GM19023 (cell line): Measurements from ENCODE around the gene HOXD10.

Experiments
- ATAC-seq: cut with Tn5 transposase; IDR thresholded peaks from one replicate; pipeline ENCODE4 v1.9.1; 2021; ENCODE audit warnings: mild to moderate bottlenecking, moderate library complexity; ENCODE audit not compliant: unreplicated experiment

The HOXD10 gene

DNA sequence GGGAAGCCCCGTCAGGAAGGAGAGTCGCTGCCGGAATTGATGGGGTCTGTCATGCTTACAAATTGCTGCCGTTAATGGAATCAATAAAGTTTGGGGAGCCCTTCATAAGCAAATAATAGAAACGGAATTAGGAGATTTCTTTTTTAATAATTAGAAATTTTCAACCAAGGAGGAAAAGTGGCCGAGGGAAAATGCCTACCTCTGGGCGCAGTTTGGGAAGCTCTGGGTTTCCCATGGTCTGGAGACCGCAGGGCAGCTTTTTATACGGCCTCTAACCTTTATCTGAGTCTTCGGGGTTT lies 34.1 kb upstream of the HOXD10 start:
- no peak for ATAC-seq

DNA sequence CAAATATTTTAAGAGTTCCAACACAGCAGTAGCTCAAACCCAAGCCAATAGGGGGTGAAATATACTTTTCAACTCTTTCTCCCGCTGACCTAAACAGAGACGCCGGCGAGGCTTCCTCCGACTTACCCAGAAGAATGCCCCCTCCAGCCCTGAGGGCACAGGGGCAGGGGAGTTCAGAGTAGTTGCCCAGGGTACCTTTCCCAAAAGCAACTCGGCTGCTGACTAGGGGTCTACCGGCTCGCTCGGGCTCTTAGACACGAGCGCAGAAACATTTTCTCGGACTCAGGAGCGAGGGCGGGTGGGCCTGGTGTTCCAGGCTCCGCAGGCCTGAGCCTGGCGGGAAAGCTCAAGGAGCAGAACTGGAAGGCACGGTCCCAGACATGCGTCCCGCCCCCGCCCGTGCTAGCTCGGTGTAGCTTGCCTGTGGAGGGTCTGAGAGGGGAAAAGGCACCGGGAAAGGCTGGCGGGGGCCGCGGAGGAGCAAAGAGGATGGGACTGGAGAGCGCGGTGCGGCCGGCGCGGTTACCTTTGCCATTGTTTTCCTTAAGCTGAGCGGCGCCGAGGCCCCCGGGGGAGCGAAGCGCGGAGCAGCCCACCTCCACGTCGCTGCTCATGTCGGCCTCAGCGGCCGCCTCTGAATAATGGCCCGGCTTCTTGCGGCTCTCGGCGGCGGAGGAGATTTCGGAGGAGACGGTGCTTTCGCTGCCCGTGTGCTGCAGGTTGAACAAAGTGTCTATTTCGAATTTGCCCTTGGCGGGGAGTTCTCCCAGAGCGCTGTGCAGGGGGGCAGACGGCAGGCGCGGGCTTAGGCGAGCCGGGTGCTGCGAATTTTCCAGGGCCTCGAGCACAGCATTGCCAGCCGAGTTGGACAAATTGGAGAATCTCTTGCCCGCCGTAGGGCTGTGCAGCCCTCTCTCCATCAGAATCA lies 33.5 kb upstream of the HOXD10 start:
- ATAC-seq, result no peak

DNA sequence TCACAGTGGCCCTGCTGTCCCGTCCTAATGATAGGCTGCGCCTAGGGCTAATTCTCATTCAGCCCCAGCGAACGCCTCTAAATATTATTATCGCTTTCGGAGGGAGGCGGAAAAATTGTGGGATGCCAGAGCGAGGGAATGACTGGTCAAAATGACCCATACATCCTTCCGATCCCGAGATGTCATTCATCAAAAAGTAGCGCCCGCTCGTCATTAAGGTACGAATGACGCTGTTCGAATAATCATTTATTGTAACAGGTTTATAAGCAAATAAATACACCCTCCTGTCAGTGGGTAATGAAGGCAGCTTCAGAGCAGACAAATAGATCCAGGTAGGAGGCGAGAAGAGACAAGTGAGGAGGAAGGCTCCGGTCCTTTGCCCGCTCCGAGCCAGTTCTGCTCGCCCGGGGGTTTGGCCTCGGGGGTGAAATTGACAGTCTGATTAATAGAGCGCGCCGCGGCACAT lies 32.7 kb upstream of the HOXD10 start, which contains the start of gene EVX2:
Gene EVX2, minus strand, starts transcription at position 167 of the 466 bp plus-strand sequence. CDS start 186 bp downstream, outside the sequence.
- no peak for ATAC-seq

DNA sequence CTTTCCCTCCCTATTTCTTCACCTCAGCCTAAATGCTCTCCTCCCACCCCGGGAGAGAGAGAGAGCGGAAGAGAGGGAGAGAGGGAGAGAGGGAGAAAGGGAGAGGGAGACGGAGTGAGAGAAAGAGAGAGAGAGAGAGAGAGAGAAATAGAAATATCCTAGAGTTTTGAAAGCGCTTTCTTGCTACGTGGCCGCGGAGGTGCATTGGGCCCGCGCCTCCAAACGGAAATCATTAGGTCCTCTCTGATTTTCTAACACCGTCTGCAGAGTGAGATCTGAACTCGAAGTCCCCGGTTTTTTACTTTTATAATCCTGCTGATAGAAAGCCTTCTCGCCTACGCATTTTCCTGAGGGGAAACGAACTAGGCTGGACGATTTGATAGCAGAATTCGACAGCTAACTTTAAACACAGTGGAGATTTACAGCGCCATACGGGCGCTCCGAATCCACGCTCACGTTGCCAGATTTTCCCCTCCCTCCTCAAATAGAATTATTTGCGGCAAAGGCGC lies 31.9 kb upstream of the HOXD10 start:
- ATAC-seq, result no peak

GRCh38 chr2:176085120-176085788 lies 31.3 kb upstream of the HOXD10 start:
- no peak for ATAC-seq

- no peak for ATAC-seq
Measured at GRCh38 chr2:176085861-176086771, 30.5 kb upstream of the HOXD10 start.

DNA sequence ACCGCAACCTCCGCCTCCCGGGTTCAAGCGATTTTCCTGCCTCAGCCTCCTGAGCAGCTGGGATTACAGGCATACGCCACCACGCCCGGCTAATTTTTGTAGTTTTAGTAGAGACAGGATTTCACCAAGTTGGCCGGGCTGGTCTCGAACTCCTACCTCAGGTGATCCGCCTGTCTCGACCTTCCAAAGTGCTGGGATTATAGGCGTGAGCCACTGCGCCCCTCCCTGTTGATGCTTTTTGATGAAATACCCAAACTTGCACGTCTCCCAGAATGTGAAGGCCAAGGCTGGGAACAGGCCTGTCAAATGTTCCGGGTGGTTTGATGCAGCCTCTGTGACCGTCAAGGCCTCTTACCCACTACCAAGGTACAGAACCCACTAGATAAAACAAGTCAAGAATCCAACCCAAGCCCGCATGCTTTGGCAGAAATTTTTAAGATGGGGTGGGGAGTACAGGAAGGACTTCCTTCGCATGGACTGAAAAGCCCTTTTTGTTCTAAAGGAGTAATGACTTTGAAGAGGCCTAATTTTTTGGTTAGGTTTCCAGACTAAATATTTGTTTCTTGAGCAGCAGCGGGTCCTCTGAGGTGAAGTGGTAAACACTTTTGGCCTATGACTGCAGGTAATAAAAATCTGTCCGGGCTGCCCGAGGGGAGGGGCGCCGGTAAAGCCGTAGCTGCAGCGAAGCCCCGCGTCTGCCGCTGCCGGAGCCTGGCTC lies 29.1 kb upstream of the HOXD10 start:
- ATAC-seq, result no peak

DNA sequence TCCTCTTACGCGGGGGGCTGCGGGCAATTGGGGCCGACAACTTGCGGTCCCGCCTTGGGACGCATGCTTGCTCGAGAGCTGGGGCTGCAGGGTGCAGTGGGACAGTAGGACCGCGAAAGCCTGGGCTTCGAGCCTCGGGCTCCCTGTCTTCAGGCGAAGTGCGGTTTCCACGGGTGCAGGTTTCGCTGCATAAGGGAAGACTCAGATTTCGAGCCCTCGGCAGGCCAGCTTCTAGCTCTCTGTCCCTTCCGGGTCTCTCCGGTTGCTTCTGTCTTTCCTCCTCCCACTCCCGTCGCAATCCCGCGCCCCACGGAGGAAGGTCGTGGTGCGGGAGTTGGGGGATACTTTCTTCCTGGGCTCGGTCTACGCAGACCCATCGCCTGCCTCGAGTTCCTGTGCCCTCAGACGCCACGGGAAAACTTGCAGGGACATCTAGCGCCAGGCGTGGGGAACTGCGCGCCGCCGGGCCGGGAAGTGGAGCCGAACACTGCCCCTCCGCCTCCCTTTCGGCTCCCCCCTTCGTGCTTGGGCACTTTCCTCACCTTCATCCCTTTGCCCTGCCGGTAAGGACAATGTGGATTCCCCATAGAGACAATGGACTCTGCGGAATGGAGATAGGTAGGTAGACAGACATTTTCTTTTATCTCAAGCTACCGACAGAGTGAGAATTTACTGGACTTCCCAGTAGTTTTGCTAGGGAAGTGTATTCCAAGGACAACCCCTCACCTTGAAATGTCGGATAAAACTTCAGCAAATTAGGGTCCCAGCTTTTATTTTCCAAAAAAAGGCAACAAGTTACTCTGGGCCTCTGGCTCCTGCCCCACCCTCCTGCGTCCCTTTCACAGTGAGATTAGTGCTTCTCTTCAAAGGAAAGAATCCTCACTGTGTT lies 28.3 kb upstream of the HOXD10 start:
- ATAC-seq, result peak; percentile 76

DNA sequence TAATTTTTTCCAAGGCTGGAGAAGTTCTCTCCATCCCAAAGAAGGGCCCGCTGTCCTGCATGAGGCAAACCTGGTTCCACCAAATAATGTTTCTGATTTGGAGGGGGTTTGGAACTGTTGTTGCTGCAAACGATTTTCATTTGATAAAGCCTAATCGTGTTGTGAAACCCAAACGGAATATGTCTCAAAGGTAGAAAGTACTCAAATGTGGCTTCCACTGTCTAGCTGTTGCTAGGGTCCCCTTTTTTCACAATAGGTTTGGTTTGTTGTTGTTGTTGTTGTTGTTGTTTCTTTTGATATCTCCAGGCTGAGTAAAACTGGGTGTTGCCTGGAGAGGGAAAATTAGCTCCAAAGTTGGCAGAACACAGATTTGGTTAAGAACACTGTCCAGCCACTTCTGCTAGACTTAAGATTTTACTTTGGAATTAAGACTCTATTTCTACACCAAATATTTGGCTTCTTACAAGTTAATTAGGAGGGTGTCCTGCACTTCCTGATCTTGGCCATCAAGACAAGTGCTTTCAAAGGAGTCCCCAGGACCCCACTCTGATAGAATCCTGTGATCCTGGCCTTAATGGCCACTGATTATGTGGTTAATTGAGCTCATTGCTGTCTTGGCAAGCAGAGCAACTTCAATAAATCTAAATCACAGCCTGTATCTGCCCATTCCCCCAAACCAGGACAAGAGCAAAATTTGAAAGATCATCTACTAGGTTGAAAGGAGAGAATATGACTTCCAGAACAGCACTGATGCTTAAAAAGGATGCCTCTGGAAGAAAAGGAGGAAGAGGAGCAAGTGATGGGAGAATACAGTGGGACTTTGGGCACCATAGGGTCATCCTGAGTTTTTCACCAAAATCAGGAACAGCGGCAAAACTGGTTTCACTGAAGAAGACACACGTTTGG lies 27.4 kb upstream of the HOXD10 start:
- no peak for ATAC-seq

GRCh38 chr2:176089843-176090395 lies 26.7 kb upstream of the HOXD10 start:
- ATAC-seq, result no peak

DNA sequence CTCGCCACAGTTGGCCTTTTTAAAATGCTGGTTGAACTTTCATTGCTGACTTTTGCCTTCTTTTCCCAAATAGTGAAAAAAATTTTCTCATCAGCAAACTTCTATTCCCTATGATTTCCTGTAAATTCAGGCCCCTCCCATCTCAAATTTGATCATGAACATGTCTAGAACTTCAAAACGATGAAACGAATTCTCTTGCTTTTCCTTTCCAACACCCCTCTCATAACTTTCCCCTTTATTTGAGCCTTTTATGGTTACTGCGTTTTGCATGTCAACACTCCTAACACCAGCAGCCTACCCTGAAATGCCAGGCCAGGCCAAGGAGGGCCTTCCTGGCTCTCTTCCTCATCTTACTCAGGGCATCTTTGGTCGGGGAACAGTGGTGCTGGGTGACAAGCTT lies 25.7 kb upstream of the HOXD10 start:
- ATAC-seq, result no peak

DNA sequence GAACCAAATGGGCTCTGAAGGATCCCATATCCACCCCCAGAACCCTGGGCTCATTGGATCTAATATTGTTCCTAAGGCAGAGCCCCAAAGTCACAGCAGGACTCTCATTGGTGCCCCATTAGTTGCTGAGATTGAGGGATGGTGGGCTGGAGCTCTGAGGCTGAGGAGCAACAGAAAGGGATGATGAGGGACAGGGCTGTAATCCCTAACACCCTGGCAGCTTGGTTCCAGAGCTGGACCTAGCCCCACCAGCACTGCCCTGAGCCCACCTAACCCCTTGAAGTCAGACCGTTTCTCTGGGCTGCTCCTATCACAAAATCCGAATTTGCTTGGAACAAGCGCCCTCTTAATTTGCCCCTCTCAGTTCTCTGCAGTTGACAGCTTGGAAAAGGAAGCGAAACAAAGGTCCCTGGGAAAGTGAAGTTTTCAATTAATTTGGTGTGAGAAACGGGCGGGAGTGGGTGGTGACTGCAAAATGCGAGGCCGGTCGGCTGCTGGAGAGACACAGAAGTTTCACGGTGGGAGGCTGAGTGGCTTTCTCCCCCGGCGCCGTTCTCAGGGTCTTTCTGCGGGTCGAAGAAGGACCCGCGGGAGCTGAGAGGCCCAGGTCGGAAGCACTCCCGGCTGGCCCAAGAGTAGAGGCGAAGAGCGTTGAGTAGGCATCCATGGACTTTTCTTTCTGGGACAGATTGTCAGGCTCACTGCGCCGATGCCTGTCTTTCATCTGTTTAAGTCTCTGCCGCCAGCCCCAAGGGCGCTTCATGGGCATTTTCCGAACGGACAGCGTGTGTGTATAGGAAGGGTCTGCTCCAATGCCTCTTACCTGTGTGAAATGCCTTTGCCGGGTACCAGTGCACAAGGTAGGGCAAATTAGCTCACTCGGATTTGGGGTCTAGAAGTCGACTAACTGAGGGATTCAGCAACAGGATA lies 25.0 kb upstream of the HOXD10 start:
- no peak for ATAC-seq

DNA sequence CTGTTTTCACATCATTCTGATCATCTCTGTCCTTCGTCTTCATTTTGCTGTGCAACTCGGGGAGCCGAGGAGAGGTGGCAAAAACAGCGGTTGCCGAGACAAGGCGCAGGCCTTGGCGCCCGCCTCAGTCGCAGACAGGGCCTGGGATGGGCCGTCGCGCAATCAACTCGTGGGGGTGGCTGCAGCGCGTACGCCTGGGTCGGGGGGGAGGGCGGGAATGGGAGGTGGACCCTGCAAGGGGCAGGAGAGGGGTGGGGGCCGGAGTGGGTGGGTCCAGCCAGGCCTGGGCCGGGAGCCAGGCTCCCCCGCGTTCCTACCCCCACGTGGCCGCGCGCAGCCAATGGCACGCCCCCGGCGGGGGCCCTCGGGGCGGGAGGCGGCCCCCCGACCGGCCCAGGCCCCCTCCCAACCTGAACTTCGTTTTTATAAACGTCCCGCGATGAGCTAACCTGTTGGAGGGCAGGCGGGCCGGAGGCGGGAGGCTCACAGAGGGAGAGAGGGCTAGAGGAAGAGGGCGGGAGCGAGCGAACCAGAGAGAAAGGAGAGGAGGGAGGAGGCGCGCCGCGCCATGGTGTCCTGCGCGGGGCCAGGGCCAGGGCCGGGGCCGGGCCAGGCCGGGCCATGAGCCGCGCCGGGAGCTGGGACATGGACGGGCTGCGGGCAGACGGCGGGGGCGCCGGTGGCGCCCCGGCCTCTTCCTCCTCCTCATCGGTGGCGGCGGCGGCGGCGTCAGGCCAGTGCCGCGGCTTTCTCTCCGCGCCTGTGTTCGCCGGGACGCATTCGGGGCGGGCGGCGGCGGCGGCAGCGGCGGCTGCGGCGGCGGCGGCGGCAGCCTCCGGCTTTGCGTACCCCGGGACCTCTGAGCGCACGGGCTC lies 24.1 kb upstream of the HOXD10 start, which contains the start of gene HOXD13:
Gene HOXD13, plus strand, starts transcription at position 452 of the 875 bp plus-strand sequence. Its CDS starts 170 bp downstream, at position 622.
- ATAC-seq, result no peak

DNA sequence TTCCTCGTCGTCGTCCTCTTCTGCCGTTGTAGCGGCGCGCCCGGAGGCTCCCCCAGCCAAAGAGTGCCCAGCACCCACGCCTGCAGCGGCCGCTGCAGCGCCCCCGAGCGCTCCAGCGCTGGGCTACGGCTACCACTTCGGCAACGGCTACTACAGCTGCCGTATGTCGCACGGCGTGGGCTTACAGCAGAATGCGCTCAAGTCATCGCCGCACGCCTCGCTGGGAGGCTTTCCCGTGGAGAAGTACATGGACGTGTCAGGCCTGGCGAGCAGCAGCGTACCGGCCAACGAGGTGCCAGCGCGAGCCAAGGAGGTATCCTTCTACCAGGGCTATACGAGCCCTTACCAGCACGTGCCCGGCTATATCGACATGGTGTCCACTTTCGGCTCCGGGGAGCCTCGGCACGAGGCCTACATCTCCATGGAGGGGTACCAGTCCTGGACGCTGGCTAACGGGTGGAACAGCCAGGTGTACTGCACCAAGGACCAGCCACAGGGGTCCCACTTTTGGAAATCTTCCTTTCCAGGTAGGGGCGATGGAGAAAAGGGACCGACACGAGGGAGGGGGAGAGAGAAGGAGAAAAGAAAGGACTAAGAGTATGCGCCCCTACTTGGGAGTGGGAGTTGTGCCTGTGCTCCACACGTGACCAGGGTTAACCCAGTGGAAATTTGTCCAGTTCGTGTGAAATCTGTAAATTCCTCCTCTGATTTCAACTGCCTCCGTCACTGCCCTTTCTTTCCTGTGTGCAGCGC lies 23.3 kb upstream of the HOXD10 start:
- no peak for ATAC-seq

DNA sequence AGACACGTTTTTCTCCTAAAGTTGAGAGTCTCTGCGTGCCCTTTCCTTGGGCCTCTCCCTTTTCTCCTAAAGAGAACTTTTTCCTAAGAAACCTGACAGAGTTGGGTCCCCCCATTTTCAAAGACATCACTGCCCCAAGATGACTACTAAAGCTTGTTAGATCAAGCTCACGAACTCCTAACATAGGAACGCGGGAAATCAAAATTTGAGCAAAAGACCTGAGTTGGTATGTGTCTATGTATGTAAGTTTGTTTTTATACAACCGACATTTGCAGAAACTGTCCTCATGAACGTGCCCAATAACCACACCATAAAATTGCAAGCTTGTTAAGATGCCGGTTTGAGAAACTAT lies 22.7 kb upstream of the HOXD10 start:
- no peak for ATAC-seq
